ENCODE measurements around the gene SLC16A5.
"Not testable (repeated sequence)": the region's sequence is repeated elsewhere in the genome, so short reads cannot be mapped to it uniquely, and the experiment has no call there.

SLC16A5 gene

DNA sequence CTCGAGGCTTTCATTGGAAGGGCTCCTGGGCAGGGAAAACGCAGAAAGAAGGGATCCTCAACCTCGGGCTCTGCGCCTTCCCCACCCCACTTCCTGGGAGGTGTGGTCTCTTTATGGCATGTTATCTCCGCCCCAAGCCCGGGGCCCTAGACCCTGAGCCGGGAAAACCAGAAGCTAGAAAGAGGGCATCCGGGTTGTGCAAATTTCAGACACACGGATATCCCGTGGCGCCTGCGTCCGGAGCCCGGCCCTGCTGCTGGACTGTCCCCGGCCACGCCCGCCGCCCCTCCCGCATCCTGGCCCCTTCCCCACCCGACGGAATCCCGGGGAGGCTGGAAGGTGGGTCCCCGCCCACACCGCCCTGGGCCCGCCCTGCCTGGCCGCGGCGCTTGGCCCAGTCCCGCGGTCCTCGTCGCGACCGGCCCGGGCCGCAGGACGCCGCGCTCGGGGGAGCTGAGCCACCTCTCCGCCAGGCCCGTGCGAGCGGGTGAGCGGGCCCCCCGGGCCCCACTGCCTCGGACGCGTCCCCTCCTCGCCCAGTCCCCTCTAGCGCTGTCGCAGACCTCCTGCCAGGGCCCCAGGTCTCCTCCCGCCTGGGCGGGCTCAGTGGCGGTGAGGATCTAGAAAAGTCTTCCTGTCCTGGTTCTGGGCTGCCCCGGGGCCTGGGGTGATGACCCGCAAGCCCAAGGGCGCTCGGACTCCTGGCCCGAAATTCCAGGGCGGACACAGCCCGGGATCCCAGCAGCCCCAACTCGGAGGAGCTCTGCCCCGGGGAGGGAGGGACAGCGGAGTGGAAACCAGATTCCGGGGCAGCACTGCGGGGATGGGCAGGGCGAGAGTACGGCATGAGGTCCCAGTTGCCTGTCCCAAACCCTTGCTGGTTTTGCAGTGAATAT lies at the start of gene SLC16A5:
Gene SLC16A5 (plus strand): TSS at position 397 of the 896 bp plus-strand sequence. CDS start 5,683 bp downstream, outside the sequence.
- no peak within 1 kb of the TSS for H3K4me3 ChIP-seq (ENCODE audit: low read depth, low read length)
- DNase-seq = no peak
- TF ChIP-seq, protein P1, sequence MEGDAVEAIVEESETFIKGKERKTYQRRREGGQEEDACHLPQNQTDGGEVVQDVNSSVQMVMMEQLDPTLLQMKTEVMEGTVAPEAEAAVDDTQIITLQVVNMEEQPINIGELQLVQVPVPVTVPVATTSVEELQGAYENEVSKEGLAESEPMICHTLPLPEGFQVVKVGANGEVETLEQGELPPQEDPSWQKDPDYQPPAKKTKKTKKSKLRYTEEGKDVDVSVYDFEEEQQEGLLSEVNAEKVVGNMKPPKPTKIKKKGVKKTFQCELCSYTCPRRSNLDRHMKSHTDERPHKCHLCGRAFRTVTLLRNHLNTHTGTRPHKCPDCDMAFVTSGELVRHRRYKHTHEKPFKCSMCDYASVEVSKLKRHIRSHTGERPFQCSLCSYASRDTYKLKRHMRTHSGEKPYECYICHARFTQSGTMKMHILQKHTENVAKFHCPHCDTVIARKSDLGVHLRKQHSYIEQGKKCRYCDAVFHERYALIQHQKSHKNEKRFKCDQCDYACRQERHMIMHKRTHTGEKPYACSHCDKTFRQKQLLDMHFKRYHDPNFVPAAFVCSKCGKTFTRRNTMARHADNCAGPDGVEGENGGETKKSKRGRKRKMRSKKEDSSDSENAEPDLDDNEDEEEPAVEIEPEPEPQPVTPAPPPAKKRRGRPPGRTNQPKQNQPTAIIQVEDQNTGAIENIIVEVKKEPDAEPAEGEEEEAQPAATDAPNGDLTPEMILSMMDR (IDR thresholded peaks at IDR 0.05; ENCODE audit: low read depth, low read length) = no peak
- H3K27me3 ChIP-seq (ENCODE audit: insufficient read depth, low read depth, severe bottlenecking) = no peaks in the 10 kb centered on the region
- H3K36me3 ChIP-seq = no peaks in the 10 kb centered on the region
- no peaks in the 10 kb centered on the region for H3K9me3 ChIP-seq (ENCODE audit: severe bottlenecking)
- H3K27ac ChIP-seq = no peak within 1 kb of the TSS

GRCh38 chr17:75039238-75039637 lies 48.5 kb upstream of the SLC16A5 start:
- no peak overlapping the region for H3K4me3 ChIP-seq (ENCODE audit: low read depth, low read length)
- H3K27ac ChIP-seq = no peak overlapping the region
- peaks cover 42% of the 10 kb centered on the region for H3K36me3 ChIP-seq
- H3K27me3 ChIP-seq (ENCODE audit: insufficient read depth, low read depth, severe bottlenecking) = no peaks in the 10 kb centered on the region
- TF ChIP-seq, protein P1 (IDR thresholded peaks at IDR 0.05; ENCODE audit: low read depth, low read length) = no peak
- DNase-seq = no peak
- H3K9me3 ChIP-seq (ENCODE audit: severe bottlenecking) = no peaks in the 10 kb centered on the region

DNA sequence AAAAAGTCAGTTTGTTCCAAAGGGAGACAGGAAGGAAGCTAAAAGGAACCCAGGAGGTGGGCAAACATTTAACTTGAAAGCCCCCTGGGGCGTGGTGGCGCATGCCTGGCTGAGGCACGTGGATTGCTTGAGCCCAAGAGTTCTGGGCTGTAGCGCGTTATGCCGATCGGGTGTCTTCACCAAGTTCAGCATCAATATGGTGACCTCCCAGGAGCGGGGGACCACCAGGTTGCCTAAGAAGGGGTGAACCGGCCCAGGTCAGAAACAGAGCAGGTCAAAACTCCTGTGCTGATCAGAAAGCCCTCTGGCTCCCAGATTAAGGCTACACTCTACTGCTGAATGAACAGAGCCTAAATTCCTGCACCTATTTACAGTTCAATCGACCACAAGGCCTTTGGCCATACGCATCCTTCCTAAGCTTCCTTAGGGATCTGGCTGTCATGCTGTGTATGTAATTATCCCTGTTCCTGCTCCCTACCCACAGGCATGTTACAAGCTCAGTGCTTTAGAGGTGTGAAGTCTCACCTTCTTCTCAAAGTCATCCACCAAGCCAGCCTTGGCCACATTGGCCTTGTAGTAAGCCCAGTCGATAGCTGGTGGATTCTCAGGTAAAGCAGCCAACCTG lies 46.0 kb upstream of the SLC16A5 start:
- no peak overlapping the region for H3K4me3 ChIP-seq (ENCODE audit: low read depth, low read length)
- DNase-seq = no peak
- no peak overlapping the region for H3K27ac ChIP-seq
- H3K9me3 ChIP-seq (ENCODE audit: severe bottlenecking) = no peaks in the 10 kb centered on the region
- peaks cover 37% of the 10 kb centered on the region for H3K36me3 ChIP-seq
- TF ChIP-seq, protein P1 (IDR thresholded peaks at IDR 0.05; ENCODE audit: low read depth, low read length) = no peak
- H3K27me3 ChIP-seq (ENCODE audit: insufficient read depth, low read depth, severe bottlenecking) = no peaks in the 10 kb centered on the region

DNA sequence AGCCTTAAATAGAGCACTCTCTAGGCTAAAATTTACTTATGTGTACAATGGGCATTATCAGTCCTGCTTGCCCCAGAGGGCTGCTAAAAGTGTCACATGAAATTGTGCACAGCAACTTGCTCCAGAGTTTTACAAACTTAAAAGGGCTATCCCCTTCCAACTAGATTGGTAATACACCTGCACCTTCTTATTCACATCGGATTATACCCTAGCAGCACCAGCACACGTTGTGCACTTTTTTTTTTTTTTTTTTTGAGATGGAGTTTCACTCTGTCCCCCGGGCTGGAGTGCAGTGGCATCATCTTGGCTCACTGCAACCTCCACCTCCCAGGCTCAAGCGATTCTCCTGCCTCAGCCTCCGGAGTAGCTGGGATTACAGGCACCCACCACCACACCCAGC lies 44.0 kb upstream of the SLC16A5 start:
- H3K27me3 ChIP-seq (ENCODE audit: insufficient read depth, low read depth, severe bottlenecking); DNase-seq; H3K9me3 ChIP-seq (ENCODE audit: severe bottlenecking); H3K27ac ChIP-seq; H3K4me3 ChIP-seq (ENCODE audit: low read depth, low read length): not testable (repeated sequence)
- peaks cover 35% of the 10 kb centered on the region for H3K36me3 ChIP-seq

GRCh38 chr17:75044716-75045115 lies 43.0 kb upstream of the SLC16A5 start:
- Histone ChIP-seq H3K27me3 (ENCODE audit: insufficient read depth, low read depth, severe bottlenecking) (no peaks in the 10 kb centered on the region), H3K9me3 (ENCODE audit: severe bottlenecking) (no peaks in the 10 kb centered on the region), H3K4me3 (ENCODE audit: low read depth, low read length) (no peak overlapping the region), H3K36me3 (peaks cover 35% of the 10 kb centered on the region), H3K27ac (no peak overlapping the region)
- TF ChIP-seq, protein P1 (IDR thresholded peaks at IDR 0.05; ENCODE audit: low read depth, low read length) = no peak
- no peak for DNase-seq

DNA sequence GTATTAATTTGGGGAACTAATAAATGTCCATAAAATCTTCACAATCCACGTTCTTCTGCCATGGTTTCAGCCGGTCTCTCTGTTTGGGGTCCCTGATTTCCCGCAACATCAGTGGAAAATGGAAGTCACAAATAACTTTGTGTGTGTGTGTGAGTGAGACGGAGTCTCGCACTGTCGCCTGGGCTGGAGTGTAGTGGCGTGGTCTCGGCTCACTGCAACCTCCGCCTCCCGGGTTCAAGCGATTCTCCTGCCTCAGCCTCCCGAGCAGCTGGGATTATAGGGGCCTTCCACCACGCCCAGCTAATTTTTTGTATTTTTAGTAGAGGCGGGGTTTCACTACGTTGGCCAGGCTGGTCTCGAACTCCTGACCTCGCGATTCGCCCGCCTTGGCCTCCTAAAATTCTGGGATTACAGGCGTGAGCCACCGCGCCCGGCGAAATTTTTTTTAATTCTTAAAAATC lies 41.8 kb upstream of the SLC16A5 start:
- not testable (repeated sequence) for H3K27me3 ChIP-seq (ENCODE audit: insufficient read depth, low read depth, severe bottlenecking); H3K9me3 ChIP-seq (ENCODE audit: severe bottlenecking); DNase-seq
- Histone ChIP-seq H3K27ac (peak overlapping the region; percentile 70), H3K36me3 (peaks cover 35% of the 10 kb centered on the region), H3K4me3 (ENCODE audit: low read depth, low read length) (peak overlapping the region; percentile 98)
